Choroid plexus epithelial cell (primary cell): Measurements from ENCODE around the gene DNAJC6.

Source experiments
- DNase-seq: peaks from one replicate; pipeline ENCODE4 v3.0.0-alpha.2; 2010; ENCODE audit warnings: low read depth
- H3K4me3 ChIP-seq: 2 replicates; pipeline ENCODE4 v1.5.1; 2011; ENCODE audit warnings: low read depth, mild to moderate bottlenecking, control low read depth, low read length, moderate library complexity
- CTCF ChIP-seq: conservative IDR thresholded peaks from 2 replicates; pipeline ENCODE4 v1.5.1; 2011; ENCODE audit warnings: low read depth, mild to moderate bottlenecking, control low read depth, inconsistent platforms, low read length, moderate library complexity

The DNAJC6 gene

GRCh38 chr1:65309304-65310077 lies at the start of gene DNAJC6:
TSS of gene DNAJC6 (plus strand) at chr1:65309543. CDS start at chr1:65309746, 203 bp downstream.
- DNase-seq: peak; percentile 69
- H3K4me3 ChIP-seq: peak within 1 kb of the TSS; percentile 39
- TF ChIP-seq CTCF: no peak

GRCh38 chr1:65259816-65260215 lies 49.5 kb upstream of the DNAJC6 start:
- no peak for TF ChIP-seq CTCF
- DNase-seq: no peak
- no peak overlapping the region for H3K4me3 ChIP-seq

- peak; percentile 31 for DNase-seq
- no peak for TF ChIP-seq CTCF
These were observed 48.4 kb upstream of the DNAJC6 start for GRCh38 chr1:65260851-65261473.

GRCh38 chr1:65263286-65263685 lies 46.1 kb upstream of the DNAJC6 start:
- DNase-seq: no peak
- TF ChIP-seq CTCF: no peak
- no peak overlapping the region for H3K4me3 ChIP-seq

More at GRCh38 chr1:65260851-65261473, 48.4 kb upstream of the DNAJC6 start:
- no peak overlapping the region for H3K4me3 ChIP-seq

- H3K4me3 ChIP-seq: peak overlapping the region; percentile 43
- no peak for TF ChIP-seq CTCF
- DNase-seq: peak; percentile 48
These were observed 45.0 kb upstream of the DNAJC6 start for GRCh38 chr1:65264197-65264929.

GRCh38 chr1:65265296-65265650 lies 44.1 kb upstream of the DNAJC6 start:
- H3K4me3 ChIP-seq: peak overlapping the region; percentile 52
- DNase-seq: no peak
- TF ChIP-seq CTCF: no peak
